ENCODE data around the gene ZNF410. TPM values are rescaled to one million over a fixed set of nuclear protein-coding genes. Genes with fewer than 3 reads are reported as not detected.

ZNF410 gene
- total RNA-seq, 1 experiment from 2014 or later: 28.1 TPM

- Histone ChIP-seq H4K91ac (ENCODE audit: insufficient read length, low read depth, low read length) (no peak overlapping the region), H3K4ac (ENCODE audit: low read depth, low read length) (no peak overlapping the region), H2BK12ac (ENCODE audit: insufficient read length, low read depth, low read length) (no peak overlapping the region), H4K8ac (replicated peaks; ENCODE audit: insufficient read length, low read depth, low read length) (no peak overlapping the region), H3K27me3 (ENCODE audit: insufficient read depth, low read length) (no peaks in the 10 kb centered on the region), H2BK5ac (ENCODE audit: insufficient read length, low read length) (no peak overlapping the region), H3K9me3 (ENCODE audit: control insufficient read depth, low read depth, low read length) (no peaks in the 10 kb centered on the region), H3K27ac (ENCODE audit: insufficient read length, low read depth, low read length) (no peak overlapping the region), H3T11ph (ENCODE audit: low read length) (no peak overlapping the region), H4K5ac (ENCODE audit: insufficient read length, low read depth, low read length) (no peak overlapping the region), H3K18ac (ENCODE audit: insufficient read length, low read depth, low read length) (no peak overlapping the region), H4K20me1 (ENCODE audit: control insufficient read depth, insufficient read depth, insufficient read length) (no peaks in the 10 kb centered on the region), H3K79me1 (ENCODE audit: insufficient read depth, low read depth, low read length, poor library complexity, severe bottlenecking) (no peaks in the 10 kb centered on the region), H3K9ac (ENCODE audit: extremely low read depth, insufficient read length, low read length) (no peak overlapping the region), H2AK5ac (ENCODE audit: insufficient read length, low read length) (no peak overlapping the region), H3K56ac (ENCODE audit: insufficient read length, low read depth, low read length) (no peak overlapping the region), H3K4me1 (ENCODE audit: insufficient read depth, low read length) (0 out of 2 replicates have a peak, but pooled peaks cover 4% of the 10 kb centered on the region), H2AFZ (ENCODE audit: low read length) (no peak overlapping the region), H3K79me2 (ENCODE audit: insufficient read depth, low read length) (no peaks in the 10 kb centered on the region), H3K4me2 (ENCODE audit: insufficient read depth, insufficient read length, low read length) (no peak overlapping the region), H2BK120ac (ENCODE audit: low read depth, low read length, poor library complexity, severe bottlenecking) (no peak overlapping the region), H3K23me2 (ENCODE audit: insufficient read length, low read depth, low read length, poor library complexity, severe bottlenecking) (peaks cover 5% of the 10 kb centered on the region), H3K23ac (ENCODE audit: insufficient read length, low read depth, low read length) (no peak overlapping the region), H2BK15ac (ENCODE audit: low read depth, low read length) (no peak overlapping the region), H2BK20ac (ENCODE audit: low read depth, low read length, poor library complexity, severe bottlenecking) (no peak overlapping the region), H3K14ac (ENCODE audit: insufficient read depth, low read length) (no peak overlapping the region)
- peaks cover 9 to 11% of the 10 kb centered on the region in 2 experiments for H3K4me1 Mint-ChIP-seq
- H3K27me3 Mint-ChIP-seq (ENCODE audit: low read depth): peaks cover 4% of the 10 kb centered on the region; the same call in 1 of the 2 replicates
- H3K9me3 Mint-ChIP-seq: peaks cover 0 to 3% of the 10 kb centered on the region in 2 experiments; a peak in 2 of 5 replicates
- WGBS (ENCODE audit: extremely low coverage, insufficient read length, low lambda C conversion rate): no CpG with 5 or more reads among the region's 4 CpGs
- H3K4me3 Mint-ChIP-seq: no peak overlapping the region; a peak in 1 of 5 replicates
- no peak for DNase-seq
- H3K36me3 Mint-ChIP-seq (ENCODE audit: insufficient read depth in 1 of 3, low read depth in 3 of 3): peaks cover 0 to 2% (median 1%) of the 10 kb centered on the region in 3 experiments; a peak in 2 of 7 replicates
- no peak for TF ChIP-seq CTCF (conservative IDR thresholded peaks at IDR 0.05)
- no peak overlapping the region for H3K27ac Mint-ChIP-seq
Measured at GRCh38 chr14:73846947-73847346, 39.7 kb upstream of the ZNF410 start.
